ENCODE measurements around the gene HMX1.

GRCh38 chr4:8858701-8859210 lies 12.9 kb downstream of the HMX1 start:
- TF ChIP-seq CTCF (conservative IDR thresholded peaks at IDR 0.05; ENCODE audit: low read depth, low read length) (no peak), EZH2phosphoT487 (IDR thresholded peaks at IDR 0.05; ENCODE audit: borderline replicate concordance, low read length) (no peak), EZH2 (IDR thresholded peaks at IDR 0.05; ENCODE audit: low read length, unreplicated experiment) (no peak)
